Endodermal cell (in vitro differentiated cells): ENCODE measurements around the gene MYG1. TPM values are rescaled to one million over a fixed set of nuclear protein-coding genes. Genes with fewer than 3 reads are reported as not detected.

Experiments used
- DNase-seq: peaks from one replicate; pipeline ENCODE4 v3.0.0-alpha.2; 2017
- H3K27ac ChIP-seq: 2 replicates; pipeline ENCODE4 v1.5.1; 2013; ENCODE audit warnings: mild to moderate bottlenecking, low read depth, low read length, moderate library complexity
- H3K27me3 ChIP-seq: 2 replicates; pipeline ENCODE4 v1.6.1; 2013; ENCODE audit warnings: mild to moderate bottlenecking, low read length, moderate library complexity; ENCODE audit not compliant: insufficient read depth, control insufficient read depth, poor library complexity, severe bottlenecking
- H3K36me3 ChIP-seq: 2 replicates; pipeline ENCODE4 v1.7.0; 2013; ENCODE audit warnings: mild to moderate bottlenecking, low read length, moderate library complexity; ENCODE audit not compliant: control insufficient read depth, insufficient read depth
- H3K4me1 ChIP-seq: one replicate; pipeline ENCODE4 v1.7.0; 2013; ENCODE audit warnings: low read length; ENCODE audit not compliant: control insufficient read depth, insufficient read depth
- H3K4me3 ChIP-seq: 2 replicates; pipeline ENCODE4 v1.5.1; 2013; ENCODE audit warnings: mild to moderate bottlenecking, low read length, moderate library complexity
- H3K9ac ChIP-seq: 2 replicates; pipeline ENCODE4 v1.6.1; 2013; ENCODE audit warnings: mild to moderate bottlenecking, low read length, moderate library complexity; ENCODE audit not compliant: poor library complexity, severe bottlenecking; ENCODE audit errors: extremely low read depth
- H3K9me3 ChIP-seq: 2 replicates; pipeline ENCODE4 v1.6.1; 2013; ENCODE audit warnings: mild to moderate bottlenecking, low read length, moderate library complexity; ENCODE audit not compliant: control insufficient read depth
- H3K27ac Mint-ChIP-seq: 2 replicates; pipeline ENCODE4 v1.8.0; 2020; ENCODE audit warnings: mixed read lengths
- H3K27me3 Mint-ChIP-seq: 2 replicates; pipeline ENCODE4 v1.8.0; 2021; ENCODE audit warnings: mild to moderate bottlenecking, mixed read lengths; ENCODE audit not compliant: insufficient read depth
- H3K36me3 Mint-ChIP-seq: 2 replicates; pipeline ENCODE4 v1.8.0; 2020; ENCODE audit warnings: low read depth, mixed read lengths
- H3K4me1 Mint-ChIP-seq: 2 replicates; pipeline ENCODE4 v1.8.0; 2020; ENCODE audit warnings: mixed read lengths
- H3K4me3 Mint-ChIP-seq: 2 replicates; pipeline ENCODE4 v1.8.0; 2020; ENCODE audit warnings: mild to moderate bottlenecking, moderate library complexity, mixed read lengths
- H3K9me3 Mint-ChIP-seq: 2 replicates; pipeline ENCODE4 v1.8.0; 2020; ENCODE audit warnings: mild to moderate bottlenecking, mixed read lengths
- CTCF ChIP-seq: fragments of 200-600 bp; sonication (generic); conservative IDR thresholded peaks from 2 replicates; pipeline ENCODE4 v1.5.0; 2021; ENCODE audit warnings: antibody characterized with exemption, mild to moderate bottlenecking
- WGBS, 2 experiments: methylation state at CpG; one replicate each; pipeline versions ENCODE4 v1.1.5 to v1.1.7; 2013; ENCODE audit warnings: missing lambda C conversion rate in 2 of 2, mixed read lengths in 1 of 2; ENCODE audit not compliant: insufficient coverage in 1 of 2, insufficient read length in 1 of 2; 5-methylcytosine and 5-hydroxymethylcytosine counted together
- total RNA-seq, 2 donors: library from RNA; stranded (reverse); fragmentation: NEBNext Ultra II Directional in 1 of 2; extraction: Animal tissue kit (Norgen Biotek cat#: 25700) in 1 of 2; gene quantifications; 2 replicates in 1 of 2; 3 replicates in 1 of 2; pipeline ENCODE4 v1.2.1, GENCODE V29; 2021

Gene MYG1
- total RNA-seq, 2 donors from 2014 or later, result 55.3 to 74.2 TPM

GRCh38 chr12:53334822-53335221, 35.3 kb downstream of the MYG1 start:
- no peak overlapping the region for H3K27ac Mint-ChIP-seq
- Histone ChIP-seq H3K27ac (no peak overlapping the region), H3K9me3 (no peaks in the 10 kb centered on the region), H3K36me3 (no peaks in the 10 kb centered on the region), H3K4me3 (no peak overlapping the region), H3K27me3 (no peaks in the 10 kb centered on the region), H3K9ac (no peak overlapping the region), H3K4me1 (no peaks in the 10 kb centered on the region)
- 84 to 91% methylated on average over 4 to 8 of the region's 8 CpGs for WGBS, 2 experiments
- H3K36me3 Mint-ChIP-seq, result no peaks in the 10 kb centered on the region
- H3K4me3 Mint-ChIP-seq, result no peak overlapping the region
- no peaks in the 10 kb centered on the region for H3K9me3 Mint-ChIP-seq
- H3K27me3 Mint-ChIP-seq, result peaks cover 31% of the 10 kb centered on the region
- TF ChIP-seq CTCF, result no peak
- peak; percentile 54 for DNase-seq
- H3K4me1 Mint-ChIP-seq, result peaks cover 10% of the 10 kb centered on the region

DNA sequence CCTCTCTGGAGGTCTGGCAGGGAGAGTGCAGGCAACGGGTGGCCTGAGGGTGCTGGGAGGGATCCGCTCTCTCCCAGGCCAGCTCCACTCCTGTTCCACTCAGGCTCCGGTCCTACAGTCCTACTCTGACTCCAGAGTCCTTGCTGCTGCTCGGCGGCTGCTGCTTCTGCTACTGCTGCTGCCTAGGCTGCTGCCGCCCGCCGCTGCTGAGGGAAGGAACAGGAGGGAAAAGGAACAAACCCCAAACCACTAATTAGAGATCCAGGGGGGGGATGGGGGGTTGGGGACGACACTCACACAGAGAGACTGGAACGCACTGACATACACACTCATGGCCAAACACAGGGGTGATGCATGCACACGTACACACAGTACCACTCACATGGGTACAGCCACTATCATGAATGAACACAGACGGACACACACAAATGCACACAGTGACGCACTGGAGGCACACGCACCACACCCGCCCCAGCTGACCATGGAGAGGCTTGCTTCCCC, 36.7 kb downstream of the MYG1 start, which contains the start of gene SP7:
Gene SP7 (minus strand): TSS at position 174 of the 501 bp plus-strand sequence. CDS start 708 bp downstream, outside the sequence.
- no peak within 1 kb of the TSS for H3K27ac Mint-ChIP-seq
- Histone ChIP-seq H3K9ac (no peak within 1 kb of the TSS), H3K4me1 (no peaks in the 10 kb centered on the region), H3K27ac (no peak within 1 kb of the TSS), H3K4me3 (no peak within 1 kb of the TSS), H3K9me3 (no peaks in the 10 kb centered on the region), H3K27me3 (no peaks in the 10 kb centered on the region), H3K36me3 (no peaks in the 10 kb centered on the region)
- no peak within 1 kb of the TSS for H3K4me3 Mint-ChIP-seq
- H3K9me3 Mint-ChIP-seq, result no peaks in the 10 kb centered on the region
- peaks cover 35% of the 10 kb centered on the region for H3K27me3 Mint-ChIP-seq
- no peak for TF ChIP-seq CTCF
- WGBS, 2 experiments, result 78 to 89% methylated on average over 5 to 13 of the region's 15 CpGs
- H3K36me3 Mint-ChIP-seq, result no peaks in the 10 kb centered on the region
- peak; percentile 56 for DNase-seq
- H3K4me1 Mint-ChIP-seq, result peaks cover 10% of the 10 kb centered on the region

GRCh38 chr12:53338017-53338416, 38.5 kb downstream of the MYG1 start:
- H3K27ac Mint-ChIP-seq, result no peak overlapping the region
- TF ChIP-seq CTCF, result no peak
- H3K4me1 Mint-ChIP-seq, result peaks cover 10% of the 10 kb centered on the region
- Histone ChIP-seq H3K9ac (no peak overlapping the region), H3K27me3 (no peaks in the 10 kb centered on the region), H3K4me1 (no peaks in the 10 kb centered on the region), H3K36me3 (no peaks in the 10 kb centered on the region), H3K27ac (no peak overlapping the region), H3K4me3 (no peak overlapping the region), H3K9me3 (no peaks in the 10 kb centered on the region)
- 42 to 63% methylated on average over 8 to 11 of the region's 11 CpGs for WGBS, 2 experiments
- H3K9me3 Mint-ChIP-seq, result no peaks in the 10 kb centered on the region
- no peak overlapping the region for H3K4me3 Mint-ChIP-seq
- peaks cover 35% of the 10 kb centered on the region for H3K27me3 Mint-ChIP-seq
- no peaks in the 10 kb centered on the region for H3K36me3 Mint-ChIP-seq
- DNase-seq, result no peak
